ENCODE measurements around the gene FBXW8. TPM values are rescaled to one million over a fixed set of nuclear protein-coding genes. Genes with fewer than 3 reads are reported as not detected.

Gene FBXW8
- total RNA-seq, 1 donor from 2014 or later: 6.1 TPM

DNA sequence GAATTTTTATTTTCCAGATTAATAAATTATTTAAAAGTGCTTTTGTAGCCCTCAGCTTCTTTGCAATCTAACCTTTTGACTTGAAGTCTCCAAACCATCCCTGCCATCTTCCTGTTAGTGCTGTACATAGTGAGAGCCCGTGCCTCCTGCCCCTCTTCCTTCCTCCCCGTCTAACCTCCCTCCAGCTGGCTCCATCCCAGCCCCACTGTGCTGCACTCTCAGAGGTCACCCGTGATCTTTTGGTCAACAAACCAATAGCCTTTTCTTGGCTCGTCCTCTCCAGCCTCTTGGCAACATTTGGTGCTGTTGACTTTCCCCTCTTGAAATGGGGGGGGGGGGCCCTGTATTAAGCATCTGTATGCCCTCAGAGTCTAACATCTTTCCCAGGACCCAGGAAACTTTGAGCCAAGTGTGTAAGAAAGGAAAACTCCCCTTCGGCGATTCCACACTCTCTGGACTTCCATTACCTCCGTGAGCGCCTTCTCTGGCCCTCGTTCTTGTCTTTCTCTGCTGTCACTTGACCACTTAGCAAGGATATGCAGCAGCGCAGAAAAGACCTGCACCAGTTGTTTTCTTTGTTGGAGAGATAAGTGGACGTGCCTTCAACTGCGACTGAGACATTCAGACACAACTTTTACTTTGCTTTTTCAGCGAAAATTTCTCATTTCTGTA is 44.1 kb downstream of the FBXW8 start:
- ATAC-seq (peak; percentile 93), DNase-seq (ENCODE audit: low spot score) (peak; percentile 59)

- DNase-seq (ENCODE audit: low spot score) (no peak), ATAC-seq (peak; percentile 39)
Measured at GRCh38 chr12:116955382-116956021, 44.8 kb downstream of the FBXW8 start.

DNA sequence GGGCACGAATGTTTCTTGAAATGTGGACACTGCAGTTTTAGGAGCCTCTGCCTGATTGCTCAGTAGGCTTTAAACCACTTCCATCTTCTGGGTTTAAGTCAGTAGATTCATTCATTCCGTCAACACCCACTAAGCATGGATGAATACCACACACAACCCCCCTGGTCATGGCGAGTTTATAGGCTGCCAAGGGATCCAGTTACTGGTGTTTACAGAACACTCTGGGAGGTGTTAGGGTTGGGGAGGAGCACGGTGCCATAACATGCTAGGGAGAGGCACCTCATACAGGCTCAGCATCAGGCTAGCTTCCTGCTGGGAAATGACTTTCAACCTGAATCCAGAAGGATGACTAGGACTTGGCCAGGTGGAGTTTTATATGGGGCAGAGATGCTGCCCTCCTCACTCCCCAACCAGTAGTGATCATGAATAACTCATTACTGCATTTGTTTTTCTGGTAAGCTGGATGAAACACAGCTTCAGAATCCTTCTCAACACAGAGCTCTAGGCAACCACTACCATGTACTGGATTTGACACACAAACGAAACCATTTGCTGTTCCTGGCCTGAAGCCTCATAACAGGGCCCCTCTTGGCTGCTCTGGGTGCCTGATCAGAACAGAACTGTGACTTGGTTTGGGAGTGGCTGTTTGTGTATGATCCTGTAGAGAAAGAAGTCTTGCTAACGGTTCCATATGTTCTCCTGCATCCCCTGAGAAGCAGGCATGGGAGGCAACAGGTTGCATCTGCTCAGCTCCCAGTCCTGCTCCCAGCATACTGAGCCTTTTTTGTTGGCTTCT is 47.9 kb downstream of the FBXW8 start:
- DNase-seq (ENCODE audit: low spot score) (no peak), ATAC-seq (no peak)

DNA sequence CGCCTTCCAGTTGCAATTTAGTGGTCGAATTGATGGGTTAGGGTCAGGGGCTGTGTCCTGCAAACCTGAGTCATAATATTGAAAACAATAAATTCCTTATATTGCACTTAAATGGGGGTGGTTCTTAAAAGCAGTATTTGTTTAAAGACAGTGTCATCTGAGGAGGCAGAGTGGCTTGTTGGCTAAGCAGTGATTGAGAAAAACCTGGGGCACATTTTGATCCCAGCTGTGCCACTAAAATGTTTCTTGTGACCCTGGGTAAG is 48.4 kb downstream of the FBXW8 start:
- DNase-seq (ENCODE audit: low spot score) (no peak), ATAC-seq (no peak)

DNA sequence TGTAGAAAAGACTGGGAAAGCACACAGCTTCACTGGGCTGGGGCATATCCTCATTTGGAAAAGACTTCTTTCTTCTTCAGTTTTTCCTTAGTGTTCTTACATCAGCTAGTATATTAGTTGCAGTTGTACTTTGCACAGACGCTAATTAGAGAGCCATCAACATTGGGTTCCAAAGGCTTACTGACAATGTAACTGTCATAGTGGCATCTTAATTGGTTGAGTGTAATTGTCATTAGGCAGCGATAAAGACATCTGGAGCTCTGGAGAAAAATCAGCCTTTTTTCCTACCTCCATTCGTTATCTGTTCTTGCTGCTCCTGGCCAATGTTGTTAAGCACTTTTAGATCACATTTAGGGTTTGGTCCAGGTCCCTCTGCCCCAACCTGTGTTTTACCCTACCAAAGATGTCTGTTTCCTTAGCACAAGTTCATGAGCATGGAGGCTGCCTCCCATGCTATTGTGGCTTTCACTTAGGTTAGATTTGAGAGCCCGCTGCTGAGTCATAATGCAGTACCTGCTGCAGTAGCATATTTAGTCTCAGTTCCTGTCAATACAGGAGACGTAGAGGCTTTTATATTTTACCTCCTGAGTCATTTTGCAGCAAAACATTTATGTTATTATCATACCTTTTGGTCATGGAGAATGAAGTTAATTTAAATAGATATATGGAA is 49.2 kb downstream of the FBXW8 start:
- ATAC-seq (no peak), DNase-seq (ENCODE audit: low spot score) (no peak)

- ATAC-seq (no peak), DNase-seq (ENCODE audit: low spot score) (no peak)
Measured at GRCh38 chr12:116962197-116962596, 51.4 kb downstream of the FBXW8 start.

- no peak for ATAC-seq
- DNase-seq (ENCODE audit: low spot score): no peak
Measured at GRCh38 chr12:116962783-116963356, 52.1 kb downstream of the FBXW8 start.

DNA sequence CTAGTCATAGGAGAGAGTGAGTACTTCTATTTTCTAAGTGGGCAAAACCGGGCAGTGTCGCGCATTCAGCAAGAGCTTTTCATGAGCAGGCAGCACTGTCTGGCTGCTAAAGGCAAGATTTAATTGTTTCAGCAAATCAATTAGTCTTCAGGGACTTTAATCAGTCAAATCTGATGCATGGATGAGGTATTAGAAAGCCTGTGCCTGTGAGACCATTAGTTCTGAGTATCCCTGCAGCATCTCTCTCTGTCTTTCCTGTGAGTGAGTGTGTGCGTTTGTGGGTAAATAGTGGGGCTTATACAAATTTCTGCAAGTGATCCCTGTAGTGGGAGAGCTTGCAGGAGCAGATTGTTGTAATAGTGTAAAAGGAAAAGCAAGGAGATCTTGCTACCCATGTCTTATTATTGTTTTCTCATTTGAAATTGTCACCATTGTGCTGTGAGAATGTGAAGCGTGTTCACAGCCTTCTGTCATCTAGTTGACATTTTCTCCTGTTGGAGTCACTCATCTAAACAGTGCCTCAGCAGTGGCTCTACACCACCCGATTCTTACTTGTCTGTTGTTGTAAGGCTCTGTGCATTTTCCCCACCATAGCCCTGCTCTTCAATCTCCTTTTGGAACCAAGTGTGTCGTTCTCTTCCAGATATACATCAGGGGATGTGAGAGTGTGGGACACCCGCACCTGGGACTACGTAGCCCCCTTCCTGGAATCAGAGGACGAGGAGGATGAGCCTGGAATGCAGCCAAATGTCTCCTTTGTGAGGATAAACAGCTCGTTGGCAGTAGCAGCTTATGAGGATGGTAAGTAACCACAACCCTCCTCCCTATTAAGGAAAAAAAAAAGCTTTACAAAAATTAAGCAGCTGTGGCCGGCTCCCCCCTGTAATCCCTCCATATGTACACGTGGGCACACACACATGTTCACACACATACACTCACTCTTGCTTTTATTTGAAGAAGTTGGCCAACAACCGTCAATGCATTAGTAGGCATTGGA is 53.6 kb downstream of the FBXW8 start:
- ATAC-seq: no peak
- no peak for DNase-seq (ENCODE audit: low spot score)

GRCh38 chr12:116968986-116969385 is 58.2 kb downstream of the FBXW8 start:
- DNase-seq (ENCODE audit: low spot score) (no peak), ATAC-seq (no peak)

- ATAC-seq (no peak), DNase-seq (ENCODE audit: low spot score) (no peak)
Measured at GRCh38 chr12:116969615-116970585, 59.1 kb downstream of the FBXW8 start.

- DNase-seq (ENCODE audit: low spot score) (no peak), ATAC-seq (no peak)
Measured at GRCh38 chr12:116971222-116971621, 60.5 kb downstream of the FBXW8 start.

DNA sequence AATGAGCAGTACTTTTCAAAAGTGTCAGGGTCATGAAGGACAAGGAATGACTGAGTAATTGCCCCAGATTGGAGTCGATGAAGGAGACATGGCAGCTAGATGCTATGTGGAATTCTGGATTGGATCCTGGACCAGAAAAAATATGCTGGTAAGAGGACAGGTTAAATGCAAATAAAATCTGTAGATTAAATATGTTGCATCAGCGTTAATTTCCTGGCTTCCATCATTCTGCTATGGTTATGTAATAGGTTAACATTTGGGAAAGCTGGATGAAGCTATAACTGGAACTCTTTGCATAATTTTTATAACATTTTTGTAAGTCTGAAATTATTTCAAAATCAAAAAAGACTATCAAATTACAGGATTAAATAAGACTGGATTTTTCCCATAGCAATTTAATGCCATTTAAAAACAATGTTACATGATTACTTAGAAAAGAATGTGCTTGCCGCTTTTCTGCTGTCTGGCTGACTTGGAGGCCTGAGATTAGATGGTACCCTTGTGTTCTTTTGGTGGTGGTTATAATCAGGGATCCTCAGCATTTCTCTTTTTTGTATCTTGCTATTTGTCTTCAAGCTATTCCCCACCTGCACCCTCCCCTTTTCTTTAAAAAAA is 65.1 kb downstream of the FBXW8 start:
- DNase-seq (ENCODE audit: low spot score): no peak
- ATAC-seq: no peak

- DNase-seq (ENCODE audit: low spot score) (no peak), ATAC-seq (no peak)
Measured at GRCh38 chr12:116977465-116978380, 67.0 kb downstream of the FBXW8 start.

DNA sequence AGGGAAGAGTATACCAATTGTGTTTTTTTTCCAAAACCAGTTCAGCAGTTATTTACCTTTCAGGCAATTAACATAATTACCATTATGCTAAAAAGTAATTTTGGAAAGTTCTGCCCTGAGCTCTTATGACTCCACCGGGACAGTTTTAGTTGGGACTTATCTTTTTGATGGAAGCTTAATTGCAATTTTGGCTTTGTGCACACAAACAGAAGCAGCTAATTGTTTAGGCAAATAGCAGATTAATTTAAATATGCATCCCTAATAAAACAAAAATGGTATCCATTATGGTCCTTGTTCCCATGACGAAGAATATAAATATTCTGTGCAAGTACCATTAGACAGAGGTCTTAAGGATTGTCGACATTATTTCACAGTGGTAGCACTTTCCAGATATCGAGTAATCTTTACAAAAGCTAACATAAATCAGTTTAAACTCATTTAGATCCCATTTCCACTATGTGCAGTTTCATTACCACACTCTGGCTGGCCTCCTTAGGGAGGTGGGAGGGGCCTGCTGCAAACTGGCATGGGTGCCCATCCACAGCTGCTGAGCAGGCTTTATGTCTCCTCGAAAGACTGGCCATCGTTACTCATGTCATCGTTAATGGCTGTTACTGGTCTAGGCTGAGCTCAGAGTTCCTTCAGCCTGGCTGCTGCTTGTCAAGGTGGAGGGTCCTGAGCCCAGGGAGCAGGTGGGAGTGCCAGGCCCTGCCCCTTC is 68.2 kb downstream of the FBXW8 start:
- ATAC-seq (no peak), DNase-seq (ENCODE audit: low spot score) (no peak)

- ATAC-seq: no peak
- no peak for DNase-seq (ENCODE audit: low spot score)
Measured at GRCh38 chr12:116980083-116980482, 69.3 kb downstream of the FBXW8 start.

DNA sequence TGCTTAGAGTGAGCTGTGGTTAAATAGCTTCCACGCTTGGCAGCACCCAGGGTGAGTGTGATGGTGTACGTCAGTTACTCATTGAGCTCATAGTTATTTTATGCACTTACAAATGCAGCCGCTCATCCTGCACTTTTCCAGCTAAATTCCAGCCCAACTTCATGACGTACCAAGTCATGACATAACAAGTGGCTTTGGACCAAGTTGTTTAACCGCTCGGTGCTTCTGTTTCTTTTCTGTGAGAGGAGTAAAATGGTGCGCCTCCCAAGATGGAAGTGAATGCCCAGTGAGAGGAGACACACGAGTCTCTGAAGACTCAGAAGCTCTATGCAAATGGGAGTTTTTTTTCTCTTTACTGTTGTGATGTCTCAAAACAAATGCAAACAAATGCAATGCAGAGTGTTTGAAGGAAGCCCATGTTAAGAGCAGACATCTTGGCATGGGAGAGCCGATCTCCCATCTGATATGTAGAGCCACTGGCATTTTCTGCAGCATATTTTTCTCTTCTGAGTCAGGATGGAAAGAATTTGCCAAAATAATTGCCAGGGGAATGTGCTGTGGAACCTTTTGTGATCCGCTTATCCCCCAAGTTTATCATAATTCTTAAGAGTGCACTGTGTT is 72.2 kb downstream of the FBXW8 start:
- no peak for DNase-seq (ENCODE audit: low spot score)
- ATAC-seq: no peak

All from left lobe of liver (tissue), 2 donors.